Endothelial cell of umbilical vein (primary cell): Measurements from ENCODE around the gene RAI2. TPM values are rescaled to one million over a fixed set of nuclear protein-coding genes. Genes with fewer than 3 reads are reported as not detected.

Experiments
- BruUV-seq: library from RNA; stranded (reverse); fragments of 400-500 nt; replicated peaks from 2 replicates; lab custom pipeline; 2021; lab: Mats Ljungman, UMichigan
- CTCF ChIA-PET: fragments of 300-600, 350-600 bp; sonication (Branson Sonifier 250); formaldehyde crosslinking; loops from one replicate; lab custom pipeline; 2021; ENCODE audit warnings: antibody characterized with exemption, inconsistent platforms; lab: Charles Lee
- POLR2A ChIA-PET: fragments of 300-600, 350-600 bp; sonication (Branson Sonifier 250); formaldehyde crosslinking; loops from one replicate; lab custom pipeline; 2021; ENCODE audit warnings: antibody characterized with exemption, inconsistent platforms; lab: Charles Lee
- DNase-seq: peaks from one replicate; pipeline ENCODE4 v3.0.0-alpha.2; 2011; ENCODE audit warnings: low read depth, low spot score
- FAIRE-seq: peaks from 2 replicates; lab custom pipeline; 2011; peaks lifted over from hg19 to GRCh38; lab: Jason Lieb, UNC
- H2AFZ ChIP-seq: 2 replicates; pipeline ENCODE4 v1.6.0; 2012; ENCODE audit warnings: low read depth, low read length, control low read depth, inconsistent platforms
- H3K27ac ChIP-seq: 2 replicates; pipeline ENCODE4 v1.5.1; 2011; ENCODE audit warnings: low read depth, mild to moderate bottlenecking, control low read depth, low read length, moderate library complexity; ENCODE audit not compliant: insufficient read depth
- H3K27me3 ChIP-seq, 2 experiments: 2 replicates each; pipeline versions ENCODE4 v1.6.0 to v1.6.1; 2011; ENCODE audit warnings: low read length in 2 of 2, mixed read lengths in 1 of 2; ENCODE audit not compliant: control insufficient read depth in 2 of 2, insufficient read depth in 2 of 2
- H3K36me3 ChIP-seq, 2 experiments: 2 replicates in 1 of 2; 3 replicates in 1 of 2; pipeline ENCODE4 v1.5.1; 2011; ENCODE audit warnings: low read length in 2 of 2, mild to moderate bottlenecking in 1 of 2, moderate library complexity in 1 of 2; ENCODE audit not compliant: control insufficient read depth in 2 of 2, insufficient read depth in 2 of 2; ENCODE audit errors: extremely low read depth in 1 of 2
- H3K4me1 ChIP-seq: 3 replicates; pipeline ENCODE4 v1.5.1; 2011; ENCODE audit warnings: mild to moderate bottlenecking, low read length; ENCODE audit not compliant: control insufficient read depth, insufficient read depth; ENCODE audit errors: extremely low read depth
- H3K4me2 ChIP-seq: 2 replicates; pipeline ENCODE4 v1.6.1; 2011; ENCODE audit warnings: low read length, control low read depth, mixed read lengths; ENCODE audit not compliant: insufficient read depth
- H3K4me3 ChIP-seq, 3 experiments: fragments of 200-600 bp in 1 of 3; sonication (generic), shearing (Covaris generic) in 1 of 3; replicated peaks in 1 of 3; 2 replicates each; pipeline ENCODE4 v1.5.1; 2011 to 2016; ENCODE audit warnings: control low read depth in 3 of 3, low read length in 3 of 3, mild to moderate bottlenecking in 2 of 3, inconsistent platforms in 1 of 3, low read depth in 1 of 3, moderate library complexity in 1 of 3; ENCODE audit not compliant: insufficient read depth in 1 of 3
- H3K79me2 ChIP-seq: 2 replicates; pipeline ENCODE4 v1.6.0; 2012; ENCODE audit warnings: low read length, inconsistent platforms; ENCODE audit not compliant: control insufficient read depth, insufficient read depth
- H3K9ac ChIP-seq: replicated peaks from 2 replicates; pipeline ENCODE3; 2011; ENCODE audit warnings: low read length, control low read depth; ENCODE audit not compliant: insufficient read depth; ENCODE audit errors: extremely low read depth
- H3K9me1 ChIP-seq: replicated peaks from 3 replicates; pipeline ENCODE4 v1.6.0; 2011; ENCODE audit warnings: mild to moderate bottlenecking, low read length; ENCODE audit not compliant: control insufficient read depth, insufficient read depth; ENCODE audit errors: extremely low read depth
- H3K9me3 ChIP-seq: replicated peaks from 2 replicates; pipeline ENCODE4 v1.5.1; 2012; ENCODE audit warnings: low read length, inconsistent platforms; ENCODE audit not compliant: control insufficient read depth, insufficient read depth
- H4K20me1 ChIP-seq: replicated peaks from 2 replicates; pipeline ENCODE3; 2011; ENCODE audit warnings: mild to moderate bottlenecking, low read length; ENCODE audit not compliant: control insufficient read depth, insufficient read depth; ENCODE audit errors: extremely low read depth
- CTCF ChIP-seq, 2 donors: IDR thresholded peaks; 1 replicate in 1 of 2; 2 replicates in 1 of 2; pipeline ENCODE4 v1.5.1; 2011; ENCODE audit warnings: low read length in 2 of 2, mild to moderate bottlenecking in 2 of 2, moderate library complexity in 2 of 2, control low read depth in 1 of 2, inconsistent platforms in 1 of 2, low read depth in 1 of 2; ENCODE audit not compliant: insufficient read depth in 1 of 2; ENCODE audit errors: extremely low read depth in 1 of 2
- FOS ChIP-seq: IDR thresholded peaks from 2 replicates; pipeline ENCODE4 v1.6.1; 2011; ENCODE audit warnings: mild to moderate bottlenecking, low read length, moderate library complexity, borderline replicate concordance; ENCODE audit not compliant: insufficient read depth
- GATA2 ChIP-seq: IDR thresholded peaks from 2 replicates; pipeline ENCODE4 v1.7.0; 2011; ENCODE audit warnings: low read depth, mild to moderate bottlenecking, moderate library complexity, mixed read lengths, low read length; ENCODE audit not compliant: insufficient read length, insufficient read depth
- MAX ChIP-seq: IDR thresholded peaks from 2 replicates; pipeline ENCODE4 v1.6.1; 2011; ENCODE audit not compliant: insufficient read depth, insufficient read length
- MYC ChIP-seq: IDR thresholded peaks from one replicate; pipeline ENCODE4 v1.6.1; 2011; ENCODE audit warnings: mild to moderate bottlenecking, low read depth, low read length
- POLR2A ChIP-seq: IDR thresholded peaks from 2 replicates; pipeline ENCODE4 v1.6.1; 2012; ENCODE audit warnings: low read depth, mild to moderate bottlenecking, control low read depth, low read length
- POLR2AphosphoS5 ChIP-seq: IDR thresholded peaks from 2 replicates; pipeline ENCODE4 v1.6.1; 2012; ENCODE audit warnings: low read depth, mild to moderate bottlenecking, control low read depth, low read length, moderate library complexity; ENCODE audit not compliant: insufficient read depth
- dilution Hi-C: fragments of 300-500 bp; cut with MboI; formaldehyde crosslinking; loops from one replicate; pipeline ENCODE4 v1.15.0; 2019; ENCODE audit warnings: low sequenced_read_pairs; ENCODE audit not compliant: extremely low pct_ligation_motif_present
- intact Hi-C: fragments of 100-400 bp; cut with micrococcal nuclease; formaldehyde crosslinking; loops from one replicate; pipeline ENCODE4 v1.10.0; 2022
- polyA plus RNA-seq, 4 experiments: library from polyadenylated mRNA; depleted of rRNA in 3 of 4; stranded (reverse) in 3 of 4; unstranded in 1 of 4; fragments of >200 nt; gene quantifications; 2 replicates each; pipeline versions ENCODE4 v1.2.1 to v1.2.3, GENCODE V29; 2011 to 2012; ENCODE audit warnings: missing spikeins in 1 of 4
- total RNA-seq: library from RNA; stranded (reverse); gene quantifications from 2 replicates; pipeline ENCODE4 v1.2.3, GENCODE V29; 2021

Gene RAI2
- total and polyA plus RNA-seq, 2 donors (not counting 3 experiments of a cell fraction or from before 2014, with no cell fraction given), result 0.19 to 0.91 TPM

DNA sequence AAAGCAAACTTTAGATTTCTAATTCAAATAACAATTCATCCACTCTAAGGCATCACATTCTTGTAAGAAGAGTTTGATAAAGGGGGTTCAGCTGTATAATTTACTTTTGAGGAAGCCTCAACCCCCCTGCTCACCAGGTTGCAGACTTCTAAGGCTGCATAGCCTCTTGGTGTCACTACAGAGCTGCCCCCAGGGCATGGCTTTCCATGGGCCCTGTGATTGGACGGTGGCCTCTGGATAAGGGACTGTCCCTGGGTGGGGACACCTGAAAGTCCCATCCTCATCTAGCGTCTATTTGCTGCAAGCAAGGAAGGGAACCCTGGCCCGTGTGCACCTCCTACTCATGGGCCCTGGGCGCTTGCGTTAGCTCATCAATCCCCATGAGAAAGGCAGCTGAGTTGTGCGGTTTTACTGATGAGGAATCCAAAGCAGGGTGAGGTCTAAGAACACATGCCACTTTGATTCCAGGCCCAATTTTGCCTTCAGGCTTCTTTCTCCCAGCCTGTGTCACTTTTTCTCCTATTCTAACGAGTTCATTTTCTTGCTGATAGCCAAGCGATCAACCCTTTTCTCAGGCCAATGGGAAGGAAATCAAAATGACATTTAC, 72.0 kb downstream of the RAI2 start:
- Histone ChIP-seq H3K27me3 (no peaks in the 10 kb centered on the region), H3K79me2 (no peaks in the 10 kb centered on the region), H3K36me3 (no peaks in the 10 kb centered on the region), H3K9ac (no peak overlapping the region), H2AFZ (no peak overlapping the region), H3K4me3 (no peak overlapping the region), H4K20me1 (no peaks in the 10 kb centered on the region), H3K4me1 (no peaks in the 10 kb centered on the region), H3K9me1 (no peaks in the 10 kb centered on the region), H3K9me3 (no peaks in the 10 kb centered on the region), H3K4me2 (no peak overlapping the region), H3K27ac (no peak overlapping the region)
- FAIRE-seq, result no peak
- TF ChIP-seq MAX (no peak), MYC (no peak), FOS (no peak), POLR2A (no peak), POLR2AphosphoS5 (no peak), CTCF (IDR thresholded peaks at IDR 0.05; ENCODE audit: extremely low read depth in 1 of 2, insufficient read depth in 1 of 2, low read depth in 1 of 2, low read length in 2 of 2) (no peak), GATA2 (no peak)
- CTCF ChIA-PET, result interaction anchor here (0.7 to 1.8 kb wide), 2 partner anchors 41 to 1545 kb away, joined by 3 to 7 read pairs; no protein-coding TSS in a partner anchor
- POLR2A ChIA-PET, result no interaction called here
- intact Hi-C loops (loop anchor here (1.0 to 2.0 kb wide), 2 partner anchors 44 to 588 kb away; no protein-coding TSS in a partner anchor), dilution Hi-C loops (no loop called here)
- DNase-seq, result no peak
- BruUV-seq, result no TSS peak
